Peyer's patch (tissue), 4 donors: ENCODE data around the gene SLC7A10. TPM values are rescaled to one million over a fixed set of nuclear protein-coding genes. Genes with fewer than 3 reads are reported as not detected.

Experiments used
- DNase-seq, 3 donors: peaks; one replicate each; pipeline ENCODE4 v3.0.0-alpha.2; 2017 to 2019
- H3K27ac ChIP-seq, 4 donors: fragments of 200-600 bp; sonication (generic); one replicate each; pipeline ENCODE4 v1.5.1; 2016 to 2019
- H3K27me3 ChIP-seq, 2 donors: fragments of 200-600 bp; sonication (generic); one replicate each; pipeline ENCODE4 v1.5.1; 2019
- H3K36me3 ChIP-seq, 3 donors: fragments of 200-600 bp; sonication (generic); one replicate each; pipeline ENCODE4 v1.5.1; 2016 to 2019
- H3K4me1 ChIP-seq, 4 donors: fragments of 200-600 bp; sonication (generic); one replicate each; pipeline ENCODE4 v1.5.1; 2016 to 2019
- H3K4me3 ChIP-seq, 4 donors: fragments of 200-600 bp; sonication (generic); 1 replicate in 3 of 4; 2 replicates in 1 of 4; pipeline ENCODE4 v1.5.1; 2016 to 2019; ENCODE audit warnings: mild to moderate bottlenecking in 1 of 4
- H3K9me3 ChIP-seq, 4 donors: fragments of 200-600 bp; sonication (generic); one replicate each; pipeline ENCODE4 v1.5.1; 2016 to 2019; ENCODE audit warnings: mild to moderate bottlenecking in 1 of 4
- CTCF ChIP-seq, 6 experiments: fragments of 450-650 bp in 4 of 6; fragments of 200-600 bp in 2 of 6; sonication (generic) in 1 of 6; IDR thresholded peaks; one replicate each; pipeline ENCODE4 v1.5.1; 2017 to 2019; ENCODE audit warnings: antibody characterized with exemption in 6 of 6, mild to moderate bottlenecking in 3 of 6, moderate library complexity in 1 of 6
- POLR2A ChIP-seq, 2 donors: fragments of 450-650 bp; IDR thresholded peaks; one replicate each; pipeline ENCODE4 v1.5.1; 2017; ENCODE audit warnings: antibody characterized with exemption in 2 of 2, mild to moderate bottlenecking in 2 of 2, moderate library complexity in 2 of 2
- total RNA-seq, 4 donors: library from RNA; depleted of rRNA; stranded (reverse); fragments of >200 nt; gene quantifications; one replicate each; pipeline ENCODE4 v1.1.0, GENCODE V29; 2016

SLC7A10 gene
- total RNA-seq, 4 donors from 2014 or later, result not detected

GRCh38 chr19:33159893-33160292 lies 65.8 kb downstream of the SLC7A10 start:
- H3K36me3 ChIP-seq, result no peaks in the 10 kb centered on the region
- H3K4me3 ChIP-seq, result no peak overlapping the region
- no peaks in the 10 kb centered on the region for H3K4me1 ChIP-seq
- TF ChIP-seq POLR2A (IDR thresholded peaks at IDR 0.05) (no peak), CTCF (IDR thresholded peaks at IDR 0.05) (no peak)
- H3K9me3 ChIP-seq, result no peaks in the 10 kb centered on the region
- no peaks in the 10 kb centered on the region for H3K27me3 ChIP-seq
- no peak overlapping the region for H3K27ac ChIP-seq
- no peak for DNase-seq

GRCh38 chr19:33159149-33159548 lies 66.5 kb downstream of the SLC7A10 start:
- no peak for DNase-seq
- Histone ChIP-seq H3K27me3 (no peaks in the 10 kb centered on the region), H3K4me3 (no peak overlapping the region), H3K27ac (no peak overlapping the region), H3K4me1 (no peaks in the 10 kb centered on the region), H3K36me3 (no peaks in the 10 kb centered on the region), H3K9me3 (no peaks in the 10 kb centered on the region)
- no peak for TF ChIP-seq CTCF (IDR thresholded peaks at IDR 0.05)
- no peak for TF ChIP-seq POLR2A (IDR thresholded peaks at IDR 0.05)

Other genes with a start within 250 kb of the SLC7A10 start
- 10 to 100 TPM; 46.2 to 75.6 (median 61.9) TPM for gene RHPN2, start 161.0 kb downstream of the SLC7A10 start, total RNA-seq
- gene GPATCH1, start 144.7 kb downstream of the SLC7A10 start, total RNA-seq, result 10 to 100 TPM; 10.2 to 28.9 (median 19.5) TPM
- not detected for gene WDR88, start 93.7 kb downstream of the SLC7A10 start, total RNA-seq
- 10 to 100 TPM in 1 of 4 donors, 1 to 10 TPM in 3; 6.7 to 25.6 (median 7.8) TPM for gene LRP3, start 31.5 kb downstream of the SLC7A10 start, total RNA-seq
- gene CEBPA, start 76.7 kb upstream of the SLC7A10 start, total RNA-seq, result 100 to 1,000 TPM in 1 of 4 donors, 10 to 100 TPM in 3; 36.3 to 160 (median 89.2) TPM
- 10 to 100 TPM; 33.0 to 75.5 (median 50.5) TPM for gene CEBPG, start 147.9 kb upstream of the SLC7A10 start, total RNA-seq